ENCODE results near the gene SLC35D1. TPM values are rescaled to one million over a fixed set of nuclear protein-coding genes. Genes with fewer than 3 reads are reported as not detected.

SLC35D1 gene
- total and polyA plus RNA-seq, 10 of the 15 experiments (the other 5 are each of a cell fraction or from before 2014, with no cell fraction given): 2.9 to 12.4 (median 8.6) TPM

- no peaks in the 10 kb centered on the region for H3K27me3 ChIP-seq (replicated peaks in 1 of 2; ENCODE audit: control insufficient read depth in 2 of 2, insufficient read depth in 2 of 2, low read length in 1 of 2)
- no peak for FAIRE-seq
- RAD21 ChIA-PET (ENCODE audit: unreplicated experiment): interaction anchor here (0.7 to 0.9 kb wide), 2 partner anchors 24 to 28 kb away, joined by 3 read pairs; no protein-coding TSS in a partner anchor
- no peaks in the 10 kb centered on the region for H3K9me3 ChIP-seq (replicated peaks; ENCODE audit: control insufficient read depth, insufficient read depth, low read length)
- no peak for DNase-seq (ENCODE audit: low read depth, low spot score)
- peak; percentile 33; the same call in 1 of the 2 replicates for TF ChIP-seq PKNOX1 (IDR thresholded peaks at IDR 0.05)
- TF ChIP-seq MTA2 (IDR thresholded peaks at IDR 0.05; ENCODE audit: low read depth): peak; percentile 57
- TF ChIP-seq SUPT20H (IDR thresholded peaks at IDR 0.05; ENCODE audit: borderline replicate concordance, control insufficient read depth, low read depth, low read length): no peak
- peak; percentile 24; the same call in 1 of the 2 replicates for TF ChIP-seq BCL11A (IDR thresholded peaks at IDR 0.05; ENCODE audit: low read depth, low read length)
- TF ChIP-seq PML (IDR thresholded peaks at IDR 0.05; ENCODE audit: low read length): no peak
- TF ChIP-seq FOXM1 (IDR thresholded peaks at IDR 0.05; ENCODE audit: low read depth, low read length): no peak
- no peak for TF ChIP-seq USF2 (IDR thresholded peaks at IDR 0.05; ENCODE audit: borderline replicate concordance, low read depth, low read length)
- TF ChIP-seq BHLHE40 (IDR thresholded peaks at IDR 0.05; ENCODE audit: borderline replicate concordance in 1 of 2, low read depth in 2 of 2, low read length in 1 of 2): no peak
- no peak for TF ChIP-seq RELA (IDR thresholded peaks at IDR 0.05; ENCODE audit: borderline replicate concordance, partially characterized antibody)
- TF ChIP-seq MAX (IDR thresholded peaks at IDR 0.05; ENCODE audit: low read depth, low read length): no peak
- intact Hi-C loops (cut with micrococcal nuclease; ENCODE audit: unreplicated experiment) (no loop called here), in situ Hi-C loops (cut with MboI) (no loop called here)
- POLR2A ChIA-PET: interaction anchor here (1.4 kb wide), 1 partner anchor 35 kb away, joined by 4 read pairs; no protein-coding TSS in a partner anchor
- no peaks in the 10 kb centered on the region for H3K4me1 ChIP-seq (ENCODE audit: control insufficient read depth, insufficient read depth, low read length)
- H3K36me3 ChIP-seq (ENCODE audit: control insufficient read depth in 2 of 2, insufficient read depth in 2 of 2, low read length in 1 of 2): peaks cover 0 to 4% of the 10 kb centered on the region in 2 experiments; a peak in 2 of 4 replicates
- no peak overlapping the region for H2AFZ ChIP-seq (ENCODE audit: control insufficient read depth, low read depth, low read length)
- H4K20me1 ChIP-seq (ENCODE audit: control insufficient read depth, insufficient read depth): no peaks in the 10 kb centered on the region
- H3K9ac ChIP-seq (ENCODE audit: control insufficient read depth, insufficient read depth, low read length): no peak overlapping the region
- WGBS (ENCODE audit: insufficient coverage, insufficient replicate concordance, low lambda C conversion rate, missing lambda C conversion rate): 91% methylated on average over 1 of the region's 1 CpG
- no peak overlapping the region for H3K27ac ChIP-seq (ENCODE audit: control insufficient read depth, insufficient read depth)
- peak; percentile 68 for ATAC-seq
- H3K4me2 ChIP-seq (ENCODE audit: control insufficient read depth, insufficient read depth): no peak overlapping the region
- no TSS peak for BruUV-seq (replicated peaks)
- no peaks in the 10 kb centered on the region for H3K79me2 ChIP-seq (ENCODE audit: control insufficient read depth, insufficient read depth, low read length)
- CTCF ChIA-PET: interaction anchor here (0.9 to 1.6 kb wide), 8 partner anchors 11 to 583 kb away, joined by 3 to 4 read pairs (median 3); partner anchors contain the start of gene SLC35D1
- no peak overlapping the region for H3K4me3 ChIP-seq
- SMC1A ChIA-PET (ENCODE audit: uncharacterized antibody, unreplicated experiment): interaction anchor here (0.8 to 1.8 kb wide), 8 partner anchors 9 to 274 kb away, joined by 3 to 7 read pairs (median 4); partner anchors contain the start of gene IL23R
Observed at GRCh38 chr1:67019600-67020136, 34.3 kb downstream of the SLC35D1 start.
